Gastrocnemius medialis (tissue), 4 donors: ENCODE measurements around the gene NOP56.

Experiments used
- POLR2A ChIP-seq, 2 donors: fragments of 450-650 bp; IDR thresholded peaks; one replicate each; pipeline ENCODE4 v1.6.1; 2017; ENCODE audit warnings: antibody characterized with exemption in 2 of 2, mild to moderate bottlenecking in 2 of 2, moderate library complexity in 2 of 2
- TF ChIP-seq, protein P1 (sequence below), 5 experiments: fragments of 450-650 bp in 3 of 5; fragments of 200-600 bp in 2 of 5; sonication (generic) in 2 of 5; IDR thresholded peaks in 4 of 5; conservative IDR thresholded peaks in 1 of 5; 1 replicate in 4 of 5; 2 replicates in 1 of 5; pipeline ENCODE4 v1.5.1; 2016 to 2019; ENCODE audit warnings: antibody characterized with exemption in 5 of 5, mild to moderate bottlenecking in 3 of 5, moderate library complexity in 3 of 5

DNA sequence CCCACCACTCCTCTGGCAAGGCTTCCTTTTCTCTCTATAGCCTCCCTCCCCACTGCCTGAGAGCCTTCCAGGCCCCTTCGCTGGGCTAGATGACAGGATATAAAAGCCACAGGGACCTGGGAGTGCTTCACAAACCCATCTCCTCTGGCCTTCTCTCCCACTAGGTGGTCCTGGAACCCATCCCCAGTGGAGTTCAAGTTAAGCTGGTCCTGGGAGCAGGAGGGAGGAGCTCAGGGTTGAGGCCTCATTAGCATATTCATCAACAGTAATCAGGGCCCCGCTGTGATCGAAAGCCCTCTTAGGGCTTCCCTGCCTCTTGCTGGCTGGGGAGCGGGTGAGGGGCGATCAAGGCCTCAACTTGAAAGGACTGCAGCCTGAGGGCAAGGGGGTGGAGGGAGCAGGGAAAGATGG is 49.2 kb downstream of the NOP56 start:
- TF ChIP-seq, protein P1, sequence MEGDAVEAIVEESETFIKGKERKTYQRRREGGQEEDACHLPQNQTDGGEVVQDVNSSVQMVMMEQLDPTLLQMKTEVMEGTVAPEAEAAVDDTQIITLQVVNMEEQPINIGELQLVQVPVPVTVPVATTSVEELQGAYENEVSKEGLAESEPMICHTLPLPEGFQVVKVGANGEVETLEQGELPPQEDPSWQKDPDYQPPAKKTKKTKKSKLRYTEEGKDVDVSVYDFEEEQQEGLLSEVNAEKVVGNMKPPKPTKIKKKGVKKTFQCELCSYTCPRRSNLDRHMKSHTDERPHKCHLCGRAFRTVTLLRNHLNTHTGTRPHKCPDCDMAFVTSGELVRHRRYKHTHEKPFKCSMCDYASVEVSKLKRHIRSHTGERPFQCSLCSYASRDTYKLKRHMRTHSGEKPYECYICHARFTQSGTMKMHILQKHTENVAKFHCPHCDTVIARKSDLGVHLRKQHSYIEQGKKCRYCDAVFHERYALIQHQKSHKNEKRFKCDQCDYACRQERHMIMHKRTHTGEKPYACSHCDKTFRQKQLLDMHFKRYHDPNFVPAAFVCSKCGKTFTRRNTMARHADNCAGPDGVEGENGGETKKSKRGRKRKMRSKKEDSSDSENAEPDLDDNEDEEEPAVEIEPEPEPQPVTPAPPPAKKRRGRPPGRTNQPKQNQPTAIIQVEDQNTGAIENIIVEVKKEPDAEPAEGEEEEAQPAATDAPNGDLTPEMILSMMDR (IDR thresholded peaks at IDR 0.05 in 4 of 5, conservative IDR thresholded peaks at IDR 0.05 in 1 of 5), result no peak
- TF ChIP-seq POLR2A (IDR thresholded peaks at IDR 0.05), result no peak
